ENCODE results near the gene IZUMO1R. TPM values are rescaled to one million over a fixed set of nuclear protein-coding genes. Genes with fewer than 3 reads are reported as not detected.

Gene IZUMO1R
- total RNA-seq, 2 experiments from 2014 or later: not detected

GRCh38 chr11:94305146-94305545, 766 bp downstream of the IZUMO1R start:
- POLR2A ChIA-PET: no interaction called here
- Mint-ChIP-seq H3K27me3 (peaks cover 6% of the 10 kb centered on the region), H3K36me3 (ENCODE audit: low read depth) (no peaks in the 10 kb centered on the region), H3K4me1 (no peaks in the 10 kb centered on the region), H3K4me3 (no peak overlapping the region), H3K9me3 (ENCODE audit: low read depth) (no peaks in the 10 kb centered on the region), H3K27ac (no peak overlapping the region)
- no peak for DNase-seq
- intact Hi-C loops (cut with DNase I, micrococcal nuclease): no loop called here
- ATAC-seq: no peak
- CTCF ChIA-PET: no interaction called here

GRCh38 chr11:94307101-94307791, 2.9 kb downstream of the IZUMO1R start:
- DNase-seq (no peak), ATAC-seq (no peak)
- intact Hi-C loops (cut with DNase I, micrococcal nuclease): no loop called here
- no peaks in the 10 kb centered on the region for H3K9me3 Mint-ChIP-seq (ENCODE audit: low read depth)
- peaks cover 2% of the 10 kb centered on the region for H3K27me3 Mint-ChIP-seq
- H3K27ac Mint-ChIP-seq: no peak overlapping the region
- no peak overlapping the region for H3K4me3 Mint-ChIP-seq
- CTCF ChIA-PET: no interaction called here
- POLR2A ChIA-PET: no interaction called here
- H3K4me1 Mint-ChIP-seq: no peaks in the 10 kb centered on the region
- no peaks in the 10 kb centered on the region for H3K36me3 Mint-ChIP-seq (ENCODE audit: low read depth)

GRCh38 chr11:94308024-94308423, 3.6 kb downstream of the IZUMO1R start:
- Mint-ChIP-seq H3K4me3 (no peak overlapping the region), H3K27ac (no peak overlapping the region), H3K4me1 (no peaks in the 10 kb centered on the region), H3K27me3 (peaks cover 6% of the 10 kb centered on the region), H3K9me3 (ENCODE audit: low read depth) (no peaks in the 10 kb centered on the region), H3K36me3 (ENCODE audit: low read depth) (no peaks in the 10 kb centered on the region)
- CTCF ChIA-PET: no interaction called here
- DNase-seq: no peak
- no peak for ATAC-seq
- intact Hi-C loops (cut with DNase I, micrococcal nuclease): no loop called here
- POLR2A ChIA-PET: no interaction called here

GRCh38 chr11:94309757-94310156, 5.4 kb downstream of the IZUMO1R start:
- DNase-seq (no peak), ATAC-seq (no peak)
- CTCF ChIA-PET: interaction anchor here (0.9 kb wide), 1 partner anchor 16 kb away, joined by 3 read pairs; no protein-coding TSS in a partner anchor
- Mint-ChIP-seq H3K9me3 (ENCODE audit: low read depth) (no peaks in the 10 kb centered on the region), H3K27ac (no peak overlapping the region), H3K27me3 (peaks cover 10% of the 10 kb centered on the region), H3K4me1 (no peaks in the 10 kb centered on the region), H3K36me3 (ENCODE audit: low read depth) (no peaks in the 10 kb centered on the region), H3K4me3 (no peak overlapping the region)
- POLR2A ChIA-PET: no interaction called here
- intact Hi-C loops (cut with DNase I, micrococcal nuclease): no loop called here

- DNase-seq (no peak), ATAC-seq (no peak)
- no peak overlapping the region for H3K4me3 Mint-ChIP-seq
- H3K9me3 Mint-ChIP-seq (ENCODE audit: low read depth): no peaks in the 10 kb centered on the region
- POLR2A ChIA-PET: no interaction called here
- intact Hi-C loops (cut with DNase I, micrococcal nuclease): no loop called here
- H3K4me1 Mint-ChIP-seq: no peaks in the 10 kb centered on the region
- no peaks in the 10 kb centered on the region for H3K36me3 Mint-ChIP-seq (ENCODE audit: low read depth)
- CTCF ChIA-PET: interaction anchor here (1.6 kb wide), 1 partner anchor 8 kb away, joined by 4 read pairs; no protein-coding TSS in a partner anchor
- H3K27ac Mint-ChIP-seq: no peak overlapping the region
- H3K27me3 Mint-ChIP-seq: peaks cover 12% of the 10 kb centered on the region
Measured at GRCh38 chr11:94310191-94310875, 6.0 kb downstream of the IZUMO1R start.

- H3K9me3 Mint-ChIP-seq (ENCODE audit: low read depth): no peaks in the 10 kb centered on the region
- ChIA-PET CTCF (no interaction called here), POLR2A (no interaction called here)
- H3K4me1 Mint-ChIP-seq: no peaks in the 10 kb centered on the region
- no peak for DNase-seq
- no peak overlapping the region for H3K4me3 Mint-ChIP-seq
- H3K27ac Mint-ChIP-seq: no peak overlapping the region
- no peak for ATAC-seq
- no peaks in the 10 kb centered on the region for H3K36me3 Mint-ChIP-seq (ENCODE audit: low read depth)
- intact Hi-C loops (cut with DNase I, micrococcal nuclease): no loop called here
- peaks cover 16% of the 10 kb centered on the region for H3K27me3 Mint-ChIP-seq
Measured at GRCh38 chr11:94312339-94312738, 8.0 kb downstream of the IZUMO1R start.

GRCh38 chr11:94314064-94314463, 9.7 kb downstream of the IZUMO1R start:
- intact Hi-C loops (cut with DNase I, micrococcal nuclease): no loop called here
- Mint-ChIP-seq H3K9me3 (ENCODE audit: low read depth) (no peaks in the 10 kb centered on the region), H3K27me3 (peaks cover 16% of the 10 kb centered on the region), H3K27ac (no peak overlapping the region), H3K4me1 (no peaks in the 10 kb centered on the region), H3K4me3 (no peak overlapping the region), H3K36me3 (ENCODE audit: low read depth) (no peaks in the 10 kb centered on the region)
- POLR2A ChIA-PET: no interaction called here
- DNase-seq: no peak
- ATAC-seq: no peak
- CTCF ChIA-PET: no interaction called here

GRCh38 chr11:94315664-94316063, 11.3 kb downstream of the IZUMO1R start:
- Mint-ChIP-seq H3K4me1 (no peaks in the 10 kb centered on the region), H3K4me3 (no peak overlapping the region), H3K9me3 (ENCODE audit: low read depth) (no peaks in the 10 kb centered on the region), H3K27me3 (peaks cover 16% of the 10 kb centered on the region), H3K36me3 (ENCODE audit: low read depth) (no peaks in the 10 kb centered on the region), H3K27ac (no peak overlapping the region)
- ATAC-seq (no peak), DNase-seq (no peak)
- ChIA-PET POLR2A (no interaction called here), CTCF (interaction anchor here (1.3 kb wide), 1 partner anchor 425 kb away, joined by 3 read pairs; no protein-coding TSS in a partner anchor)
- intact Hi-C loops (cut with DNase I, micrococcal nuclease): no loop called here

GRCh38 chr11:94322501-94322900, 18.1 kb downstream of the IZUMO1R start:
- intact Hi-C loops (cut with DNase I, micrococcal nuclease): no loop called here

GRCh38 chr11:94325681-94326080, 21.3 kb downstream of the IZUMO1R start:
- H3K9me3 Mint-ChIP-seq (ENCODE audit: low read depth): peaks cover 2% of the 10 kb centered on the region
- intact Hi-C loops (cut with DNase I, micrococcal nuclease): loop anchor here (1.0 kb wide), 1 partner anchor 179 kb away; no protein-coding TSS in a partner anchor
- no peak overlapping the region for H3K4me3 Mint-ChIP-seq
- peak; percentile 47 for ATAC-seq
- H3K36me3 Mint-ChIP-seq (ENCODE audit: low read depth): no peaks in the 10 kb centered on the region
- peaks cover 5% of the 10 kb centered on the region for H3K27me3 Mint-ChIP-seq
- ChIA-PET POLR2A (no interaction called here), CTCF (interaction anchor here (0.5 to 1.1 kb wide), 6 partner anchors 16 to 537 kb away, joined by 3 to 7 read pairs (median 3); no protein-coding TSS in a partner anchor)
- H3K27ac Mint-ChIP-seq: no peak overlapping the region
- no peaks in the 10 kb centered on the region for H3K4me1 Mint-ChIP-seq
- DNase-seq: peak; percentile 69

More at GRCh38 chr11:94322501-94322900, 18.1 kb downstream of the IZUMO1R start:
- ChIA-PET CTCF (no interaction called here), POLR2A (no interaction called here)
- ATAC-seq: no peak
- Mint-ChIP-seq H3K36me3 (ENCODE audit: low read depth) (no peaks in the 10 kb centered on the region), H3K4me3 (no peak overlapping the region), H3K4me1 (no peaks in the 10 kb centered on the region), H3K27me3 (peaks cover 2% of the 10 kb centered on the region), H3K27ac (no peak overlapping the region), H3K9me3 (ENCODE audit: low read depth) (peaks cover 2% of the 10 kb centered on the region)
- DNase-seq: no peak

GRCh38 chr11:94326947-94327346, 22.6 kb downstream of the IZUMO1R start:
- no peaks in the 10 kb centered on the region for H3K36me3 Mint-ChIP-seq (ENCODE audit: low read depth)
- intact Hi-C loops (cut with DNase I, micrococcal nuclease): no loop called here
- peaks cover 2% of the 10 kb centered on the region for H3K9me3 Mint-ChIP-seq (ENCODE audit: low read depth)
- peaks cover 5% of the 10 kb centered on the region for H3K27me3 Mint-ChIP-seq
- no peak for ATAC-seq
- ChIA-PET CTCF (interaction anchor here (1.1 kb wide), 1 partner anchor 178 kb away, joined by 7 read pairs; no protein-coding TSS in a partner anchor), POLR2A (no interaction called here)
- no peak overlapping the region for H3K4me3 Mint-ChIP-seq
- no peak for DNase-seq
- H3K27ac Mint-ChIP-seq: no peak overlapping the region
- no peaks in the 10 kb centered on the region for H3K4me1 Mint-ChIP-seq

GRCh38 chr11:94328587-94329080, 24.3 kb downstream of the IZUMO1R start:
- ATAC-seq (no peak), DNase-seq (no peak)
- intact Hi-C loops (cut with DNase I, micrococcal nuclease): no loop called here
- no peak overlapping the region for H3K27ac Mint-ChIP-seq
- H3K27me3 Mint-ChIP-seq: peaks cover 5% of the 10 kb centered on the region
- peaks cover 2% of the 10 kb centered on the region for H3K9me3 Mint-ChIP-seq (ENCODE audit: low read depth)
- CTCF ChIA-PET: interaction anchor here (1.2 kb wide), 1 partner anchor 88 kb away, joined by 4 read pairs; no protein-coding TSS in a partner anchor
- H3K36me3 Mint-ChIP-seq (ENCODE audit: low read depth): no peaks in the 10 kb centered on the region
- no peak overlapping the region for H3K4me3 Mint-ChIP-seq
- H3K4me1 Mint-ChIP-seq: no peaks in the 10 kb centered on the region
- POLR2A ChIA-PET: no interaction called here

All from activated CD4-positive, alpha-beta T cell treated with anti-CD3 and anti-CD28 coated beads for 36 hours (primary cell).